KBM-7 (cell line): ENCODE data around the gene PPP1R14B.
A peak's percentile ranks its signal among the peaks of the same experiment; 100 is the strongest.
"Not testable (repeated sequence)": the region's sequence is repeated elsewhere in the genome, so short reads cannot be mapped to it uniquely, and the experiment has no call there.

ENCODE experiments used
- DNase-seq: peaks from one replicate; pipeline ENCODE4 v3.0.0-alpha.2; 2015
- in situ Hi-C: fragments of 300-500 bp; cut with MboI; formaldehyde crosslinking; loops from 2 replicates; pipeline ENCODE4 v1.14.3; 2020; ENCODE audit warnings: low sequenced_read_pairs, low pct_unique_long_range_greater_than_20kb, mixed read lengths

The PPP1R14B gene

GRCh38 chr11:64249563-64250414 is 3.0 kb upstream of the PPP1R14B start:
- peak; percentile 74 for DNase-seq

GRCh38 chr11:64249038-64249437 is 2.3 kb upstream of the PPP1R14B start:
- DNase-seq: no peak
- in situ Hi-C loops: no loop called here

More at GRCh38 chr11:64249563-64250414, 3.0 kb upstream of the PPP1R14B start:
- in situ Hi-C loops: no loop called here

DNA sequence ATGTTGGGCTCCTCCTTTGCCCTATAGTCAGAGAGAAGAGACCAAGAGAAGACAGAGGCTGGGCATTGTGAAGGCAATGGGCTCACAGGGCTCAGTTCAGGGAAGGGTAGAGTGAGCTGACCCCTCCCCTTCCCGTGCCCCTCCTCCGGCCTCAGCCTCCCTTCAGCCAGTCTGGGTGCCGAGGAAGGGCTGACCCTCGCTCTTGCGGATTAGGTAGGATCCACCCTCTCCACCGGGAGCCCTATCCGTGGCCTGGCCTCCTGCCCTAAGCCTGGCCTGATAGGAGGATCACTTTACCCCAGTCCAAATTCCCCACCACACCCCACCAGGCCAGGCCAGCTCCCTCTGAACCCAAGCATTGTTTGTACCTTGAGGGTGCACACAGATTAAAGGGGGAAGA is 1.8 kb upstream of the PPP1R14B start:
- no peak for DNase-seq
- in situ Hi-C loops: no loop called here

DNA sequence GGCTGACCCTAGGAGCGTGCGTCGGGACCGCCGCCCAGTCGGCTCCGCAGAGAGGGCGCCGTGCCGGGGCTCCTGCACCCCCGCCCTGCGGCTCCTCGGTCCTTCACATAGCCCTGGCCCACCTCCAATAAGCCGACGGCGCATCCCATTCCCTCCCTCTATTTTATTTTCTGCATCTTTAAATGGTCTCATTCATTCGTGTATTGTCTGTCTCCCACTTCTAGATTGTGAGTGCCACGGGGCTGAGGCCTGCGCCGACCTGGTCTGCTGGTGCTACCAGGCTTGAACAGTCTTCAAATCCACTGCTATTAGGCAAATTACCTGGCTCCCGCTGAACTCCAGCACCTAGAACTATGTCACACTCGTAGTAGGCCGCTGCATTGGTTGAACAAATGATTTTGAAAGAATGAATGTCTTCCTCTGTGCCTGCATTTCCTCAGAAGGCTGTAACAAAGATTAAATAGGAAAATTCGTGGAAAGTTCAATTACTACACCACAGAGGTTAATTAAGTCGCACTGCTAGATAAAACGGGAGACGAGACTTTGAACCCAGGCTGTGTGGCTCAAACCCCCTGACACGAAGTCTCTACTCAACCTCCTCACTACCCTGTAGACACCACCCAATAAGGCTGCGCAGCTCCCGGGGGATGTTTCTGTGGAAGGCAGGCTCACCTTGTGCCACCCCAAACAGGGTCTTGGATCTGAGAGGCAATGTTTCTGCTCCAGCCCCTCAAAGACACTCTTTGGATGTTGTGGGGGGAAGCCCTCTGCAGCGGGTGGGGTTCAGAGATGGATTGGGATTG is 1.2 kb upstream of the PPP1R14B start:
- in situ Hi-C loops: no loop called here
- no peak for DNase-seq

DNA sequence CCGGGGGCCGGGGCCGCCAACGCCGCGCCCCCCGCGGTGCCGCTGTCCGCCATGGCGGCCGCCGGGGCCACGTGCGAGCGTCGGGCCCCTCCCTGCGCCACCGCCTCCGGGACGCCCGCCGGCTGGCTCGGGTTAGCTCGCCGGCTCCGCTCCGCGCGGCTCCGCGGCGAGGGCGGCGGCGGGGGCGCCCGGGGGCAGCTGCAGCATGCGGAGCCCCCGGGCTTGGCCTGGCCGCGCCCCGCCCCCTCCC is 197 bp downstream of the PPP1R14B start:
- in situ Hi-C loops, DNase-seq: not testable (repeated sequence)

- in situ Hi-C loops: no loop called here
- peak; percentile 65 for DNase-seq
Measured at GRCh38 chr11:64245797-64246620, 734 bp downstream of the PPP1R14B start.

DNA sequence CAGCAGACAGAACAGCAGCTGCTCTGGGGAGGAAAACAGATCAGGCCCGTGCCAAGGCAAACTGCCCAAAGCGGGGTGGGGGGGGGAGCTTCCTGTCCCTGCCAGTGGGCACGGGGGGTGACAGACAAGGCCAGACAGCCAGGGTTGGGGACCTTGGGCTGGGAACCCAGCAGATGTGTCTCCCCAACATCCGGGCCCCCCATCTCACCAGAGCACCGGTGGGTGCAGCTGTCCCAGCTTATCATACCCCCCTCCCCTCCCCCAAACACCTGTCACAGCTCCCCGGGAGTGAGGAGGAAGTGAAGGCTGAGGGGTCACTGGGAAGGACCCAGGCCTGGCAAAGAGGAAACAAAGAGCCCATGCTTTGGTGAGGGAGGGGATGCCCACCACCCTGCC is 1.3 kb downstream of the PPP1R14B start:
- DNase-seq: no peak
- in situ Hi-C loops: no loop called here

GRCh38 chr11:64244966-64245365 is 1.8 kb downstream of the PPP1R14B start:
- in situ Hi-C loops: no loop called here
- no peak for DNase-seq

- DNase-seq: no peak
- in situ Hi-C loops: no loop called here
Measured at GRCh38 chr11:64244107-64244506, 2.6 kb downstream of the PPP1R14B start.

GRCh38 chr11:64243236-64243854 is 3.4 kb downstream of the PPP1R14B start:
- in situ Hi-C loops: no loop called here
- no peak for DNase-seq

- in situ Hi-C loops: no loop called here
- DNase-seq: peak; percentile 99
Measured at GRCh38 chr11:64241491-64242374, 5.0 kb downstream of the PPP1R14B start.

GRCh38 chr11:64241241-64241490 is 5.6 kb downstream of the PPP1R14B start:
- in situ Hi-C loops: no loop called here
- DNase-seq: no peak

DNA sequence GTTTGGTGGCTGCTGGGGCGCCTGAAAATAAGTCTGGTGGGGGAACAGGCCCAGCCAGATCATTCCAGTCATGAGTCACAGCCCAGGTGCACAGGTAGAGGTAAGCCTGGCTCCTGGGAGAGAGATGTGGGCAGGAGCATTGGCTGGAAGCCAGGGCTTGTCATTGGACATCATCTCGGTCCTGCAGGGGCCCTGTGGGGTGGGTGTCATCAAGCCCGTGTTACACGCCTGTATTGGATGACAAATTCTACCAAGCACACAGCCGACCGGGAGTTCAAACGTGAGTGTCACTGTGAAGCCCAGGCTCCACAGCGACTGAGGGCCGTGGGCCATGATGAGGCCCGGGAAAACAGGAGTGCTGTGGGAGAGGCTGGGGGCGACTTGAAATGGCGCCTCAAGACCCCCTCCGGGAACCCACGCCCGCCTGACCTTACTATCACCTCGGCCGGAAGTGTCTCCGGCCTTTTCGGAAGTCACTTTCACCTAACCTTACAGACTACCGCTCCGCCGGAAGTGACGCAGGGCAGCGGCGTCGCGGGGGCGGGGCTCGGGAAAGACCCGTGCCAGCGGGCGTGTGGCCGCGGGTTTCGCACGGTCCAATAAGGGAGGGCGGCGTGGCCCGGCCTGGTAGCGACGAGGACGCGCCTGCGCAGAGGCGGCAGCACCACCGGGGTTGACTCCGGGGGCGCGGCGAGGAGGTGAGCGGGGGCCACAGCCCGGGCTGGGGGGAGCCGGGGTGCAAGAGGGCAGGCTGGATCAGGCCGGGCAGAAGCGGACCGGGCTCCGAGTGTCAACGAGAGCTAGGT is 6.1 kb downstream of the PPP1R14B start, which contains the start of gene FKBP2:
TSS of gene FKBP2 (plus strand) at position 661 of the 806 bp plus-strand sequence. CDS start 1,293 bp downstream, outside the sequence.
- in situ Hi-C loops: no loop called here
- DNase-seq: peak; percentile 95

GRCh38 chr11:64239662-64240434 is 6.9 kb downstream of the PPP1R14B start:
- DNase-seq: peak; percentile 83

DNA sequence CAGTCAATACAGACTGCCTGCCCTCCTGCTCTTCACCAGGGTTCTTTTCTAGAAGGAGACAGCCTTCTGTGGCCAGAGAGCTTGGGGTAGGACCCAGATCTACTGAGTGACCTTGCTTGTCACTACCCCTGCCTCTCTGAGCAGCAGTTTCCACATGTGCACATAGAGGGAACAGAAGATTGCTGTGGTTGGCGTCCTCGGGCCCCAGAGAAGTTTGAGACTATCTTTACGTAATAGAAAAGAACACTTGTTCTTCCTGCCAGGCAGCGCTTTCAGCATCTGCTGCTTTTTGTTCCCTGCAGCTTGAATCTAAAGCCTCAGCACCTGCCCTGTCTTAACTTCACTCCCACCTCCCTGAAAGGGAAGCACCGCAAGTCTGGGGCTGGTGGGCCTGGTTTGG is 7.7 kb downstream of the PPP1R14B start:
- no peak for DNase-seq
- in situ Hi-C loops: no loop called here

More at GRCh38 chr11:64239662-64240434, 6.9 kb downstream of the PPP1R14B start:
- in situ Hi-C loops: no loop called here

- in situ Hi-C loops: no loop called here
- DNase-seq: no peak
Measured at GRCh38 chr11:64238076-64238475, 8.7 kb downstream of the PPP1R14B start.

GRCh38 chr11:64237484-64237951 is 9.2 kb downstream of the PPP1R14B start:
- DNase-seq: no peak
- in situ Hi-C loops: no loop called here
